ENCODE measurements around the gene ATXN7.

ATXN7 gene

GRCh38 chr3:63934041-63934866 lies 70.6 kb downstream of the ATXN7 start:
- DNase-seq, result no peak

GRCh38 chr3:63936925-63937324 lies 73.3 kb downstream of the ATXN7 start:
- DNase-seq, result no peak

- no peak for DNase-seq
Measured at GRCh38 chr3:63937661-63938651, 74.3 kb downstream of the ATXN7 start.

GRCh38 chr3:63940389-63940757 lies 76.7 kb downstream of the ATXN7 start:
- no peak for DNase-seq

GRCh38 chr3:63942528-63942927 lies 78.9 kb downstream of the ATXN7 start:
- DNase-seq, result no peak

GRCh38 chr3:63943678-63944077 lies 80.0 kb downstream of the ATXN7 start:
- DNase-seq, result no peak

- DNase-seq, result no peak
Measured at GRCh38 chr3:63945558-63946096, 82.0 kb downstream of the ATXN7 start.

- no peak for DNase-seq
Measured at GRCh38 chr3:63946753-63947152, 83.1 kb downstream of the ATXN7 start.

- DNase-seq, result no peak
Measured at GRCh38 chr3:63947594-63947993, 83.9 kb downstream of the ATXN7 start.

- no peak for DNase-seq
Measured at GRCh38 chr3:63949005-63949404, 85.3 kb downstream of the ATXN7 start.

GRCh38 chr3:63950698-63951097 lies 87.0 kb downstream of the ATXN7 start:
- DNase-seq, result no peak

GRCh38 chr3:63951492-63952247 lies 88.0 kb downstream of the ATXN7 start:
- no peak for DNase-seq

- no peak for DNase-seq
Measured at GRCh38 chr3:63952248-63952594, 88.6 kb downstream of the ATXN7 start.

- no peak for DNase-seq
Measured at GRCh38 chr3:63954182-63954581, 90.5 kb downstream of the ATXN7 start.

- DNase-seq, result no peak
Measured at GRCh38 chr3:63955036-63955650, 91.5 kb downstream of the ATXN7 start.

- no peak for DNase-seq
Measured at GRCh38 chr3:63955830-63956545, 92.3 kb downstream of the ATXN7 start.

- no peak for DNase-seq
Measured at GRCh38 chr3:63959146-63959545, 95.5 kb downstream of the ATXN7 start.

- no peak for DNase-seq
Measured at GRCh38 chr3:63960048-63960711, 96.5 kb downstream of the ATXN7 start.

- DNase-seq, result no peak
Measured at GRCh38 chr3:63961891-63962290, 98.2 kb downstream of the ATXN7 start.

GRCh38 chr3:63963496-63963895 lies 99.8 kb downstream of the ATXN7 start:
- no peak for DNase-seq
